Measurements from ENCODE around the gene PACSIN3. TPM values are rescaled to one million over a fixed set of nuclear protein-coding genes. Genes with fewer than 3 reads are reported as not detected.
"Not testable (repeated sequence)": the region's sequence is repeated elsewhere in the genome, so short reads cannot be mapped to it uniquely, and the experiment has no call there.

Gene PACSIN3
- total RNA-seq, 2 experiments from 2014 or later, result 7.9 to 9.9 TPM

DNA sequence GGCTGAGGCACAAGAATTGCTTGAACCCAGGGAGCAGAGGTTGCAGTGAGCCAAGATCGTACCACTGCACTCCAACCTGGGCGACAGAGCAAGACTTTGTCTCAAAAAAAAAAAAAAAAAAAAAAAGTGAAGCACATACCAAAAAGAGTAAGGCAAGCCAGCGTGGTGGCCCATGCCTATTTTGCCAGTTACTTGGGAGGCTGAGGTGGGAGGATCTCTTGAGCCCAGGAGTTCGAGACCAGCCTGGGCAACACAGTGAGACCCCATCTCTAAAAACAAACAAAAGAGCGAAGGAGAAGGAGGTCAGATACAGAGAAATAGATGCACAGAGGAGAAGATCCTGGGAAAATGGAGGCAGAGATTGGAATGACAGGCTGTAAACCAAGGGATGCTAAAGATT, 20.3 kb upstream of the PACSIN3 start:
- POLR2A ChIA-PET, CTCF ChIA-PET: not testable (repeated sequence)

- POLR2A ChIA-PET, result interaction anchor here (0.7 kb wide), 1 partner anchor 16 kb away, joined by 3 read pairs; no protein-coding TSS in a partner anchor
These were observed 18.4 kb upstream of the PACSIN3 start for GRCh38 chr11:47204637-47204989.

DNA sequence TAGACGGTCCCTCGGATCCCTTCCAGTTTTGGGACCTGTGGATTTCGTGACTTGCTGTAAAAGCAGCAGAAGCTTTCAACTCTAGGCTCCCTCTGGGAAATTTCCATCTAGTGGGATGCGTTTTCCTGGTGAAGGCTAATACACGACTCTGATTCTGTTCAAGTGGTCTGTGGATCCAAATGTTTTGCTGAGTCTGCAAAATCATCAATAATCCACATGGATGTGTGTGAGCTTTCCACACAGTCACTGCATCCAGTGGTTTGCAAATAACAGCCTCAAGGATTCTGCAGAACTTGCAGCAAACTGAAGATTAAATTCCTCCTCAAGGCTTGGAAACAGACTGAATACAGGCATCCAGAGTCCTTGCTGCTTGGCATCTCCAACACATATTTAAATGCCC, 16.3 kb upstream of the PACSIN3 start:
- ChIA-PET CTCF (no interaction called here), POLR2A (no interaction called here)

More at GRCh38 chr11:47204637-47204989, 18.4 kb upstream of the PACSIN3 start:
- CTCF ChIA-PET, result interaction anchor here (1.2 kb wide), 1 partner anchor 17 kb away, joined by 3 read pairs; no protein-coding TSS in a partner anchor

GRCh38 chr11:47201015-47201414, 14.8 kb upstream of the PACSIN3 start:
- CTCF ChIA-PET, result interaction anchor here (0.6 kb wide), 1 partner anchor 681 kb away, joined by 4 read pairs; no protein-coding TSS in a partner anchor
- POLR2A ChIA-PET, result interaction anchor here (0.6 kb wide), 1 partner anchor 502 kb away, joined by 3 read pairs; no protein-coding TSS in a partner anchor

DNA sequence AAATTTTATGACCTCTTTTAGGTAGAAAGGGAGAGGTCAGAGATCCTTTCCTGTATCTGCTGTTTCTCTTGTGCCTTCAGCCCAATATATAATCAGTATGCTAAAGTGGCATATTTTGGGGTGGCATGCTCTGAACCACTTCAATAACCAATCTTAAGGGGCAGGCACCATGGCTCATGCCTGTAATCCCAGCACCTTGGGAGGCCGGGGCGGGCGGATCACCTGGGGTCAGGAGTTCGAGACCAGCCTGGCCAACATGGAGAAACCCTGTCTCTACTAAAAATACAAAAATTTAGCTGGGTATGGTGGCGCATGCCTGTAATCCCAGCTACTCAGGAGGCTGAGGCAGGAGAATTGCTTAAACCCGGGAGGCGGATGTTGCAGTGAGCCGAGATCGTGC, 11.9 kb upstream of the PACSIN3 start:
- CTCF ChIA-PET, POLR2A ChIA-PET: not testable (repeated sequence)

- POLR2A ChIA-PET, result interaction anchor here (0.6 kb wide), 1 partner anchor 108 kb away, joined by 4 read pairs; no protein-coding TSS in a partner anchor
- CTCF ChIA-PET, result interaction anchor here (0.5 to 6.8 kb wide), 4 partner anchors 9 to 300 kb away, joined by 3 to 30 read pairs (median 4); partner anchors contain the start of gene ARFGAP2
These were observed 5.9 kb upstream of the PACSIN3 start for GRCh38 chr11:47192111-47192510.

GRCh38 chr11:47191137-47191536, 4.9 kb upstream of the PACSIN3 start:
- CTCF ChIA-PET, result interaction anchor here (0.7 to 6.8 kb wide), 2 partner anchors 13 to 94 kb away, joined by 4 to 30 read pairs; partner anchors contain the start of gene ARFGAP2
- POLR2A ChIA-PET, result not testable (repeated sequence)

GRCh38 chr11:47189100-47189834, 3.0 kb upstream of the PACSIN3 start:
- ChIA-PET POLR2A (no interaction called here), CTCF (interaction anchor here (6.8 kb wide), 1 partner anchor 11 kb away, joined by 30 read pairs; the partner anchor contains the start of gene ARFGAP2)

- CTCF ChIA-PET, result interaction anchor here (1.1 to 6.8 kb wide), 2 partner anchors 10 to 17 kb away, joined by 3 to 30 read pairs; partner anchors contain the start of gene ARFGAP2
These were observed 2.0 kb upstream of the PACSIN3 start for GRCh38 chr11:47188259-47188658.

GRCh38 chr11:47187723-47188122, 1.5 kb upstream of the PACSIN3 start:
- ChIA-PET CTCF (interaction anchor here (0.8 to 6.8 kb wide), 4 partner anchors 10 to 17 kb away, joined by 3 to 30 read pairs (median 4); partner anchors contain the start of gene ARFGAP2), POLR2A (no interaction called here)

More at GRCh38 chr11:47188259-47188658, 2.0 kb upstream of the PACSIN3 start:
- POLR2A ChIA-PET, result no interaction called here

GRCh38 chr11:47186700-47187695, 764 bp upstream of the PACSIN3 start:
- ChIA-PET POLR2A (interaction anchor here (0.5 to 1.4 kb wide), 5 partner anchors 27 to 534 kb away, joined by 3 to 9 read pairs (median 5); partner anchors contain the start of gene DDB2), CTCF (interaction anchor here (0.8 to 6.8 kb wide), 6 partner anchors 9 to 72 kb away, joined by 3 to 30 read pairs (median 4); partner anchors contain the start of genes ACP2 and ARFGAP2)

- CTCF ChIA-PET, result interaction anchor here (1.0 to 1.6 kb wide), 4 partner anchors 9 to 81 kb away, joined by 3 to 5 read pairs (median 3); partner anchors contain the start of gene ARFGAP2
- POLR2A ChIA-PET, result interaction anchor here (0.5 to 1.1 kb wide), 2 partner anchors 29 to 45 kb away, joined by 3 to 8 read pairs; partner anchors contain the start of gene DDB2
These were observed 744 bp downstream of the PACSIN3 start for GRCh38 chr11:47185305-47186075.

- CTCF ChIA-PET, result interaction anchor here (0.6 to 1.6 kb wide), 5 partner anchors 8 to 94 kb away, joined by 3 to 5 read pairs (median 3); partner anchors contain the start of gene ARFGAP2
- POLR2A ChIA-PET, result interaction anchor here (1.1 kb wide), 1 partner anchor 30 kb away, joined by 8 read pairs; the partner anchor contains the start of gene DDB2
These were observed 1.4 kb downstream of the PACSIN3 start for GRCh38 chr11:47184711-47185304.

DNA sequence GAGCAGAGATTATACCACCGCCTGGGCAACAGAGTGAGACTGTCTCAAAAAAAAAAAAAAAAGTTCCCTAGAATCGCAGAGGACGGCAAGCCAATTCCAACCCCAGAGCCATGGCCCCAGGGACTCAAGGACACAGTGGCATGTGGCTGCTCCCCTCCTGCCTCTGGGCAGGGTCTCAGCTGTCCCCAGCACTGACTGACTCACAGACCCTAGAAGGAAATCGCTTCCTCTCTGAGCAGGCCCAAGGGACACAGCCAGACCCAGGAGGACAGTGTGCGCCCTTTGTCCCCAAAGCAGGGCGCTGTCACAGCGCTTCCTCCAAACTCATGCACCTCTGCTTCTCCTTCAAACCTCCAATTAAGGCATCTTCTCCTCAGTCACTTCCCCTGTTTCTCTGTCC, 2.3 kb downstream of the PACSIN3 start:
- POLR2A ChIA-PET, result no interaction called here
- CTCF ChIA-PET, result interaction anchor here (0.6 kb wide), 1 partner anchor 95 kb away, joined by 3 read pairs; no protein-coding TSS in a partner anchor

DNA sequence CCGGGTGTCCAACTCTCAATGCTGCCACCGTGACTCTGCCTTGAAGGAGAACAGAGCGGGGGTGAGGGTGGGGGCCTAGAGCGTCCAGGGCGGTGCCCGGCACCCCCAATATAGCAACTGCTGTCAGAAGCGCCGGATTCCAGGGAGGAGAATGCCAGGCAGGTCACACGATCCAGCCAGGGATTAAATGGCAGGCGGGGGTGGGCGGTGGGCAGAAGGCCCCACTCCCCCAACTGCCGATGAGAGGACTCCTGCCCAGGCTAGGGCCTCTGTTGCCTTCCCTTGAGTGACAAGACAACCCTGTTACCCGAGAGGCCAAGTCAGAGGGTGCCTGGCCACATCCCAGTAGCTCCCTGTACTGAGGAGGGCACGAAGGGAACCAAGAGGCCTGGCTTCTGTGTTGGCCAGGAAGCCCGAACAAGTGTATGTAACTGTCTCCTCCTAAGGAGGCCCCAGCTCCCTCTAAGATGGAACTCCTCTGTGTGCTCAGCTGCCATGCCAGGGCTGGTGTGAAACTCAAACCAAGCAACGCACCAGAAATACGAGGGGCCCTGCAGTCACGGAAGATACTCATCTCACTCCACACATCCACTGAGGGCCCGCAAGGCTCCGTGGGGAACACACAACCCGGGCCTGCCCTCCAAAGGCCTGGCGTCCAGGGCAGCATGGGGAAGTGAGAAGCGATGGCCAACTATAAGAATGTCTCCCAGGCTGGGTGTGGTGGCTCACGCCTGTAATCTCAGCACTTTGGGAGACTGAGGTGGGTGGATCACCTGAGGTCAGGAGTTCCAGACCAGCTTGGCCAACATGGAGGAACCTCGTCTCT, 3.0 kb downstream of the PACSIN3 start:
- CTCF ChIA-PET, result interaction anchor here (0.6 to 1.4 kb wide), 3 partner anchors 8 to 64 kb away, joined by 3 to 4 read pairs (median 3); no protein-coding TSS in a partner anchor
- POLR2A ChIA-PET, result no interaction called here

GRCh38 chr11:47182380-47182779, 3.9 kb downstream of the PACSIN3 start:
- ChIA-PET CTCF (interaction anchor here (1.2 to 1.4 kb wide), 2 partner anchors 15 to 65 kb away, joined by 3 to 4 read pairs; no protein-coding TSS in a partner anchor), POLR2A (interaction anchor here (0.7 kb wide), 1 partner anchor 30 kb away, joined by 3 read pairs; no protein-coding TSS in a partner anchor)

DNA sequence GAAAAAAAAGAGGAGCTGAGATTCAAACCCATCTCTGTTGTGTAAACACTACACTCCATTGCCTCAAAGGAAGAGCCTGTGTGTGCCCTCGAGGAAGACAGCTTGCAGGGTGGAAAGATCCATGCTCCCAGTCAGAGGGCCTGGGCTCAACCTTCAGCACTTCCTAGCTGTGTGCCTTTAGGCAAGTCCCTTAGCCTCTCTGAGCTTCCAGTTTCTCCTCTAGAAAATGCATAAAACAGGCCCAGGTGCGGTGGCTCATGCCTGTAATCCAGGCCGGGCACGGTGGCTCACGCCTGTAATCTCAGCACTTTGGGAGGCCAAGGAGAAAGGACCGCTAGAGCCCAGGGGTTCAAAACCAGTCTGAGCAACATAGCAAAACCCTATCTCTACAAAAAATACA, 5.0 kb downstream of the PACSIN3 start:
- POLR2A ChIA-PET, result no interaction called here

More for the DNA sequence above, 5.0 kb downstream of the PACSIN3 start:
- CTCF ChIA-PET, result interaction anchor here (0.7 to 0.9 kb wide), 2 partner anchors 44 to 246 kb away, joined by 3 to 4 read pairs; no protein-coding TSS in a partner anchor

All from activated CD8-positive, alpha-beta memory T cell treated with anti-CD3 and anti-CD28 coated beads for 36 hours (primary cell).